Naive thymus-derived CD8-positive, alpha-beta T cell (primary cell): ENCODE data around the gene ABHD2. TPM values are rescaled to one million over a fixed set of nuclear protein-coding genes. Genes with fewer than 3 reads are reported as not detected.

Experiments
- ATAC-seq, 2 donors: fragments of 150-1000 bp; cut with Tn5 transposase in 1 of 2; sonication (Bioruptor Pico), chemical (Tn5 transposase) in 1 of 2; 1 replicate in 1 of 2; 2 replicates in 1 of 2; pipeline ENCODE4 v1.10.0; 2021; ENCODE audit warnings: mild to moderate bottlenecking in 2 of 2, moderate library complexity in 2 of 2
- POLR2A ChIA-PET: fragments of 350-600 bp; sonication (Branson Sonifier 250); formaldehyde crosslinking; loops from one replicate; lab custom pipeline; 2021; ENCODE audit warnings: antibody characterized with exemption; lab: Charles Lee
- DNase-seq, 10 donors: peaks; one replicate each; pipeline versions ENCODE4 v3.0.0 to v3.0.0-alpha.2; 2020 to 2022
- H3K27ac Mint-ChIP-seq, 10 donors: one replicate each; pipeline ENCODE4 v1.8.0; 2020 to 2022; ENCODE audit warnings: mild to moderate bottlenecking in 10 of 10, mixed read lengths in 10 of 10, moderate library complexity in 4 of 10, inconsistent platforms in 1 of 10
- H3K27me3 Mint-ChIP-seq, 5 donors: one replicate each; pipeline ENCODE4 v1.8.0; 2021 to 2022; ENCODE audit warnings: mixed read lengths in 5 of 5
- H3K36me3 Mint-ChIP-seq, 3 donors: one replicate each; pipeline ENCODE4 v1.8.0; 2020 to 2022; ENCODE audit warnings: mixed read lengths in 3 of 3, mild to moderate bottlenecking in 2 of 3, inconsistent platforms in 1 of 3
- H3K4me1 Mint-ChIP-seq, 4 donors: one replicate each; pipeline ENCODE4 v1.8.0; 2021 to 2022; ENCODE audit warnings: mixed read lengths in 4 of 4
- H3K4me3 Mint-ChIP-seq, 10 donors: one replicate each; pipeline ENCODE4 v1.8.0; 2020 to 2022; ENCODE audit warnings: mild to moderate bottlenecking in 10 of 10, mixed read lengths in 10 of 10, moderate library complexity in 6 of 10, inconsistent platforms in 1 of 10
- H3K9me3 Mint-ChIP-seq, 9 donors: one replicate each; pipeline ENCODE4 v1.8.0; 2020 to 2022; ENCODE audit warnings: mixed read lengths in 9 of 9, mild to moderate bottlenecking in 3 of 9, inconsistent platforms in 1 of 9, moderate library complexity in 1 of 9
- polyA plus RNA-seq, 3 donors: library from polyadenylated mRNA; unstranded; fragments of 300-500 nt; fragmentation: Illumina TruSeq; gene quantifications; one replicate each; pipeline ENCODE4 v1.2.3, GENCODE V29; 2021
- total RNA-seq, 8 experiments: library from RNA in 2 of 8; stranded (reverse) in 2 of 8; gene quantifications; one replicate each; pipeline ENCODE4 v1.2.3 and lab custom pipeline; 2021 to 2026

Gene ABHD2
- total and polyA plus RNA-seq, 5 experiments from 2014 or later = 14.0 to 49.9 (median 17.1) TPM

DNA sequence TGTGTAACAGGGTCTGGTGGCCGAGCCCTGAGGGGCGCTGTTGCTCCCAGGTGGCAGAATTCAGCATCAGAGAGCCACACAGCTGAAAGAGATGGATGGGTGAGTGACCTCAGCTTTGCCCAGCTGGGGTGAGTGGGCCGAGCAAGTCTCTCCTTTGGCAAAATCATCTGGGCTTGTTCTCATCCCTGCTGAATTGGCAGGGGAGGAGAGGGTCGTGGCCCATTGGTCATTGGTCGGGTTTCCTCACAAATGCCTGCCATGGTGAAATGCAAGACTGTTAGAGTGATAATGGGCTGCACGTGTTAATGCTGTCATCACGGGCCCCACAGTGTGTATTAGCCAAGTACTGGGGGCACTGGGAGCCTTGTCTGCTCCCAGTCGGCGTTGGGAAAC lies 15.9 kb downstream of the ABHD2 start:
- no peaks in the 10 kb centered on the region for H3K9me3 Mint-ChIP-seq
- peaks cover 8 to 40% (median 16%) of the 10 kb centered on the region in 4 donors for H3K4me1 Mint-ChIP-seq
- POLR2A ChIA-PET = no interaction called here
- no peaks in the 10 kb centered on the region for H3K27me3 Mint-ChIP-seq
- DNase-seq (no peak), ATAC-seq (no peak)
- peaks cover 0 to 42% (median 5%) of the 10 kb centered on the region in 3 donors for H3K36me3 Mint-ChIP-seq
- H3K4me3 Mint-ChIP-seq = no peak overlapping the region
- peak overlapping the region in 1 of 10 donors; percentile 43 for H3K27ac Mint-ChIP-seq

DNA sequence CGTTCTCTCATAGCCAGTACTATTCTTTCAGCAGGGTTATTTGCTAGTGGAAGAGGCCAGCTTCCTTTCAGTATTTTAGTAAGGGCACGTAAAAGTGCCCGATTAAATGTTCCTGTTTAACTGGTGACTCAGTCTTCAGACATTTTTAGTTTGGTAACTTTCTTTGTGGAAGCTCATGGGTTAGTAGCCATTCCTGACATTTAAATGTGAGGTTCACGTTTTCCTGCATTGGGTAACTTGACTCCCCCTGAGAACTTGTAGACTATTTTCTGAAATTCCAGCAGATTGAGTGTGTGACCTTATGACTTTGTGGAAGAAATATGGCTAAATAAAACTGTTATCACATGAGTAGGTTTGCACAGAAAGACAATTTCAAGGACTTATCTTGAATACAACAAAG lies 16.9 kb downstream of the ABHD2 start:
- POLR2A ChIA-PET = no interaction called here
- peaks cover 8 to 40% (median 16%) of the 10 kb centered on the region in 4 donors for H3K4me1 Mint-ChIP-seq
- H3K9me3 Mint-ChIP-seq = no peaks in the 10 kb centered on the region
- no peak overlapping the region for H3K27ac Mint-ChIP-seq
- DNase-seq (no peak), ATAC-seq (no peak)
- H3K4me3 Mint-ChIP-seq = no peak overlapping the region
- H3K27me3 Mint-ChIP-seq = no peaks in the 10 kb centered on the region
- peaks cover 0 to 37% (median 5%) of the 10 kb centered on the region in 3 donors for H3K36me3 Mint-ChIP-seq

DNA sequence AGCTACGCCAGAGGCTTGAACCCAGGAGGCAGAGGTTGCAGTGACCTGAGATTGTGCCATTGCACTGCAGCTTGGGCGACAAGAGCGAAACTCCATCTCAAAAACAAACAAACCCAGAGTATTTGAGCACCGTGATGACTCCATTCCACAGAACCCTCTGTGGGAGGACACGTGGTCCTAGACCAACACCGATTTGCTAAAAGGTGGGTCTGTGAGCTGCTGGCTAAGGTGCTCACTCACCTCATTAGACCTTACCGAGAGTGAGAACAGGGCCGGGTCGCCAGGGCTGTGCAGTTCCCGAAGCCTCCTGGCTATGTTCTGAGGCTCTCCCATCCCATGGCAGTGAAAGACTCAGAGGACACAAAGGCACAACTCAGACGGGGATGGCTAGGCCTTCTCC lies 17.9 kb downstream of the ABHD2 start:
- DNase-seq (no peak), ATAC-seq (no peak)
- peaks cover 0 to 40% (median 2%) of the 10 kb centered on the region in 3 donors for H3K36me3 Mint-ChIP-seq
- H3K9me3 Mint-ChIP-seq = no peaks in the 10 kb centered on the region
- H3K4me1 Mint-ChIP-seq = peaks cover 10 to 31% (median 14%) of the 10 kb centered on the region in 4 donors
- no peaks in the 10 kb centered on the region for H3K27me3 Mint-ChIP-seq
- H3K4me3 Mint-ChIP-seq = no peak overlapping the region
- H3K27ac Mint-ChIP-seq = no peak overlapping the region
- POLR2A ChIA-PET = no interaction called here

DNA sequence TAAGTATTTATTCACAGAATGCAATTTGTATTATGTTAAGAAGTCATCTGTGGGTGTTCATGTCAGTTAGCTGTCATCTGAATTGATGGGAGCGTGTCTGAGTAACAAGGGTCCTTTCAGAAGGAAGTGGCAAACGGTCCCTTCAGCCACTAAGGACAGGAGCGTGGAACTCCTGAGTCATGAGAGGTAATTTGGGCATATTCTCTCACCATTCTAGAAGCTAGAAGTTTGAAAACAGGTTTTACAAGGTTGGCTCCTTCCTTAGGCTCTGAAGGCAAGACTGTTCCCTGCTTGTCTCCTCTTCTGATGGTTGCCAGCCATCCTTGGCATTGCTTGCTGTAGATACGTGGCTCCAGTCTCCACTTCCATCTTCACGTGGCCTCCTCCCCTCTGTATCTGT lies 19.7 kb downstream of the ABHD2 start:
- DNase-seq = no peak
- peaks cover 7 to 32% (median 25%) of the 10 kb centered on the region in 4 donors for H3K4me1 Mint-ChIP-seq
- no peaks in the 10 kb centered on the region for H3K27me3 Mint-ChIP-seq
- H3K27ac Mint-ChIP-seq = no peak overlapping the region
- peaks cover 0 to 29% (median 2%) of the 10 kb centered on the region in 3 donors for H3K36me3 Mint-ChIP-seq
- no peak overlapping the region for H3K4me3 Mint-ChIP-seq
- no peaks in the 10 kb centered on the region for H3K9me3 Mint-ChIP-seq
- ATAC-seq = no peak
- POLR2A ChIA-PET = no interaction called here

DNA sequence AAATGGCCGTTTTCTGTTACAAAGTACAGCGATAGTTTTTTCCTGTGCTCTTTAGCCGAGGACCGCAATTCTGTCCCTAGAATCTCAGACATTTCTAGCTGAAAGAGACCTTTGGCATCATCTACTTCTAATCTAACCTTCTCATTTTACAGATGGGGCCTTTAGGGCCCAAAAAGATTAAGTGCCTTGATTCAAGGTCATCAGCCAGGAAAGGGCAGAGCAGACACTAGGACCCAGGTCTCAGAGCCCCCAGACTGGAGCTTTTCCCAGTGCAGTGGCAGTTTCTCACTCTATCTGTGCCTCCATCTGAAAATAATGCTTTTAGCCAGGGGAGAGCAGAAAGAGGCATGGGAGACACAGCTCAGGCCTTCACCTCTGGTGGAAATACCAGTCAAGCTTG lies 20.6 kb downstream of the ABHD2 start:
- H3K27me3 Mint-ChIP-seq = no peaks in the 10 kb centered on the region
- no peaks in the 10 kb centered on the region for H3K9me3 Mint-ChIP-seq
- peak overlapping the region in 1 of 10 donors; percentile 37 for H3K27ac Mint-ChIP-seq
- H3K4me1 Mint-ChIP-seq = peaks cover 8 to 33% (median 30%) of the 10 kb centered on the region in 4 donors
- POLR2A ChIA-PET = no interaction called here
- DNase-seq = no peak
- H3K36me3 Mint-ChIP-seq = peaks cover 0 to 30% (median 2%) of the 10 kb centered on the region in 3 donors
- ATAC-seq = no peak
- no peak overlapping the region for H3K4me3 Mint-ChIP-seq

DNA sequence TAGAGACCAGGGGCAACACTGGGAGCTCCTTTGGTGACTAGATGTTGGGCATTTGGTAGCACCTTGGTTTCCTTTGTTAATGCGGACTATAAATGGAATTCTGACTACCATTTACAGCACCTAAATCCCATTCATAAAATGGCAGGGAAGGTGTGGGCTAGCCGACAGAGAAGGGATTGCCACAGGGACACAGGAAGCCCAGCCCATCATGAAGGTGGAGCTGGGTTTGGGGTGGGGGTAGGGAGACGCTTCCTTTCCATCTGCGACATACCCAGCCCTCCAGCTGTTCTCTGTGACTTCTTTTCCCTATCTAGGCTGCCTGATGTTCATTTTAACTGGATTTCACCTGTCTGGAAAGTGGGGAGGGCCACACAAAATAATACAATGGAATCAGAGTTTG lies 21.0 kb downstream of the ABHD2 start:
- Mint-ChIP-seq H3K27me3 (no peaks in the 10 kb centered on the region), H3K4me3 (no peak overlapping the region), H3K4me1 (peaks cover 8 to 35% (median 30%) of the 10 kb centered on the region in 4 donors), H3K27ac (peak overlapping the region in 1 of 10 donors; percentile 37), H3K9me3 (no peaks in the 10 kb centered on the region), H3K36me3 (peaks cover 0 to 30% (median 4%) of the 10 kb centered on the region in 3 donors)
- ATAC-seq (no peak), DNase-seq (no peak)
- POLR2A ChIA-PET = no interaction called here

DNA sequence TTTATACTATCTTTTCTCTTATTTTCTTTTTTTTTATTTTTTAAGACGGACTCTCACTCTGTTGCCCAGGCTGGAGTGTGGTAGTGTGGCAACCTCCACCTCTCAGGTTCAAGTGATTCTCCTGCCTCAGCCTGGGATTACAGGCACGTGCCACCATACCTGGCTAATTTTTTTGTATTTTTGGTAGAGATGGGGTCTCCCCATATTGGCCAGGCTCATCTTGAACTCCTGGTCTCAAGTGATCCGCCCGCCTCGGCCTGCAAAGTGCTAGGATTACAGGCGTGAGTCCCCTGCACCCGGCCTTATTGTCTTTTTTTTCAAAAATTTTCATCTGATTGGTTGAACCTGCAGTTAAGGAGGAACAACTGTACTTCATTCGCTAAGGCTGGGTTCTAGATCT lies 21.8 kb downstream of the ABHD2 start:
- Mint-ChIP-seq H3K9me3 (no peaks in the 10 kb centered on the region), H3K27me3 (no peaks in the 10 kb centered on the region), H3K36me3 (peaks cover 0 to 30% (median 6%) of the 10 kb centered on the region in 3 donors), H3K4me3 (no peak overlapping the region), H3K27ac (no peak overlapping the region), H3K4me1 (peaks cover 6 to 35% (median 30%) of the 10 kb centered on the region in 4 donors)
- DNase-seq (no peak), ATAC-seq (no peak)
- POLR2A ChIA-PET = no interaction called here

DNA sequence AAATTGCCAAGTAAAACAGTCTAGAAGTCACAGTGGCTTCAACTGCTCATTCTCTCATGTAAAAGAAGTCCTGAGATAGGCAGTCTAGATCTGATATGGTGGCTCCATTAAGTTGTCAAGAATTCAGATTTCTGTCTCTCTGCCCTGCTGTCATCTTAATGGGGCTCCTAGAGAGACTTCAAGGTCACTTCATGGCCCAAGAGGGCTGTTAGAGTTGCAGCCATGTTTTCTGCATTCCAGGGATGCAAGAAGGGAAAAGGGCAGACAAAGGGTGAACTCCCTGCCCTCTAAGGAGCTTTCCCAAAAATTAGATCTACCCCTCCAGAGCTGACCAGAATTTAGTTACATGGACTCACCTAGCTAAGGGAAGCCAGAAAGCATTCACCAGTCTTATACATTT lies 23.1 kb downstream of the ABHD2 start:
- ATAC-seq = no peak
- H3K4me1 Mint-ChIP-seq = peaks cover 6 to 35% (median 28%) of the 10 kb centered on the region in 4 donors
- no peaks in the 10 kb centered on the region for H3K27me3 Mint-ChIP-seq
- no peak for DNase-seq
- peaks cover 2 to 36% (median 11%) of the 10 kb centered on the region in 3 donors for H3K36me3 Mint-ChIP-seq
- no peak overlapping the region for H3K4me3 Mint-ChIP-seq
- H3K9me3 Mint-ChIP-seq = no peaks in the 10 kb centered on the region
- peak overlapping the region in 2 of 10 donors; percentile 32 to 38 for H3K27ac Mint-ChIP-seq
- POLR2A ChIA-PET = interaction anchor here (0.8 kb wide), 1 partner anchor 23 kb away, joined by 5 read pairs; the partner anchor contains the start of gene ABHD2

DNA sequence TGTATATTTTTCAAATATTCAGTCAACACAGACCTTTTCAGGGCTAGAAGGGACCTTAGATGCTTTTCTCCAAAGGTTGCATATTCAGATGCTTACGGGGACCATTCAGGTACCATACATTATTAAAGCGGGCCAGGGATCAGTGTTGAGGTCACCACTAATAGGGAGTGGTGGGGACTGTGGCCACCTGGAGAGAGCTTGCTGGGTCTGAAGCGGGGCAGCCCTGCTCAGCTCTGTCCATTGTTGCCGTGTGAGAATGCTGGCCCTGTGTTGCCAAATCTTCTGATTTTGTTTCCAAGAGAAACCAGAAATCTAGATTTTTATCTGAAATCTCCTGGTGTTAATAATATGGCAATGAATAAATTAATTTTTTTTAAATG lies 23.7 kb downstream of the ABHD2 start:
- H3K27me3 Mint-ChIP-seq = no peaks in the 10 kb centered on the region
- H3K9me3 Mint-ChIP-seq = no peaks in the 10 kb centered on the region
- peaks cover 5 to 42% (median 15%) of the 10 kb centered on the region in 3 donors for H3K36me3 Mint-ChIP-seq
- ATAC-seq (no peak), DNase-seq (no peak)
- H3K4me3 Mint-ChIP-seq = no peak overlapping the region
- POLR2A ChIA-PET = interaction anchor here (0.8 kb wide), 1 partner anchor 24 kb away, joined by 5 read pairs; the partner anchor contains the start of gene ABHD2
- peaks cover 6 to 30% (median 25%) of the 10 kb centered on the region in 4 donors for H3K4me1 Mint-ChIP-seq
- H3K27ac Mint-ChIP-seq = no peak overlapping the region

DNA sequence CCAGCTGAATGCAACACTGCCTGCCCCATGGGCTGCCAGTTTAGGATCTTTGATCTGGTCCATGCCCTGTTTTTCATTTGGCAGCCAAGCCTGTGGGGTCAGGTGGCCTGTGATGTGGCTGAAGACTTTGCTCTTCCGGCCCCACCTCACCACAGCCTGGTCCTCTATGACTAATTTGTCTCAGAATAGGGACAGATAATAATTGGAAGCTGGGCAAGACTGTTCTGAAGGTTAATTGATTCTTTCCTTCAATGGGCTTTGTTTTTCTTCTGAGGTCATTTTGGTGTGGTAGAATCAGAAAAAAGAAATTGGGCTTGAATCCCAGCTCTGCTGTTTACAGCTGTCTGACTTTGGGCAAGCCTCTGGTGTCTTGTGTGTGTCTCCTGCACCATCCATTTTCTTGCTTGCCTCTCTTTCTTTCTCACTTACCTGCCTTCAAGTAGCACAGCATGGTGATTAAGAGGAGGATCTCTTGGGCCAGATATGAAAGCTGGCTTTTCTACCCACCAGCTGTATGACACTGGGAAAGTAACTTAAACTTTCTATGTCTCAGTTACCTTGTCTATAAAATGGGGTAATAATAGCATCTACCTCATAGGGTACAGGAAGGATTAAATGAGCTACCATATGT lies 24.2 kb downstream of the ABHD2 start:
- Mint-ChIP-seq H3K4me1 (peaks cover 3 to 27% (median 23%) of the 10 kb centered on the region in 4 donors), H3K4me3 (peak overlapping the region in 1 of 10 donors; percentile 62), H3K36me3 (peaks cover 5 to 47% (median 18%) of the 10 kb centered on the region in 3 donors), H3K27me3 (no peaks in the 10 kb centered on the region), H3K27ac (peak overlapping the region in 6 of 10 donors; percentile 8 to 79 (median 22)), H3K9me3 (no peaks in the 10 kb centered on the region)
- ATAC-seq (no peak), DNase-seq (no peak)
- POLR2A ChIA-PET = no interaction called here

DNA sequence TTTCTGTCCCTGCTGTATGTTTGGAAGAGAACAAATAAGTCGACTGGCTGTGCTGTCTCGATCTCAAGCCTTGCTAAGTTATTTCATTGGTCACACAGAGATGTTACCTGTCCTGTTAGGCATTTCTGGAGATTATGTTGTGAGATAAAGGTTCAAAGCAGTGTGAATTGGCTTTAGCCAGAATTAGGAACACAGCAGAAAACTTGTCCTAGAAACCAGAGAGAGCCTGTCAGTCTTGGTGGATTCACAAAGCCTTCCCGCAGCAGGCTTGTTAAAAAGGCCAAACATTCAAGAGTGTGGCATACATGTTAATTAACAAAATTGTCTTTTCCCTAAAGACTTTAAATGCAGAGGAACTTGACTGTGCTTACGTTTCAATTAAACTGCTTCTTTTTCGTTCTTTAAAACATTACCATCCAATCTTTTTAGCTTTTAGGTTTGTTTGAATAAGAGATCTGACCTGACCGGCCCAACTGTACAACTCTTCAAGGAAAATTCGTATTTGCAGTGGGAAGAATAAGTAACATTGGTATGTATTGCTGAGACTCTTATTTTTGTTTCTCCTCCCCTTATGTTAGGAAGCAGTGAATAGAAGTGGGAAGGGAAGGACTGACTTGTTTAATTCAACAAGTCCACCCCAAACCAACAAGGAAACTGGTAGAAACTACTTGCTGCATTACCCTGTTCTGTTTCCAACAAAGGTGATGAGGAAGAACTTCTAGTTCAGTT lies 25.2 kb downstream of the ABHD2 start:
- H3K9me3 Mint-ChIP-seq = no peaks in the 10 kb centered on the region
- POLR2A ChIA-PET = no interaction called here
- H3K36me3 Mint-ChIP-seq = peaks cover 5 to 57% (median 19%) of the 10 kb centered on the region in 3 donors

DNA sequence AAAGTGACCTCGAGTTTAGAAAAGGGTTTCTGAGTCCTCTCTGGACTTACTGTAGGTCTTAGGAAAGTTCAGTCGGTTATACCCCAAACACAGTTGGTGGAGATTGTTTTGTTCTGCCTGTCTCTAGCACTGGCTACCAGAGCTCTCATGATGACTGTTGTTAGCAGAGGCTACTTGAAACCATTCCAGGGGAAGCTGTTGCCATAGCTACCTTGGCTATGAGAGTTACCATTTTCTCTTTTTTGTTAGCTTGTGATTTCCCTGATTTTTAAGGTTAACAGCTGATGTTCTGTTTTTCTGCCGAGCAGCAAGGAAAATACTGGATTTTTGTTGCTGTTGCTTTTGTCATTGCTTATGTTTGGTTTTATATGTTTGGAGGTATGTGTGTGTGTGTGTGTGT lies 26.7 kb downstream of the ABHD2 start:
- POLR2A ChIA-PET = no interaction called here
- H3K27me3 Mint-ChIP-seq = no peaks in the 10 kb centered on the region

More for the DNA sequence above, 25.2 kb downstream of the ABHD2 start:
- no peak overlapping the region for H3K4me3 Mint-ChIP-seq
- peak overlapping the region in 4 of 10 donors; percentile 5 to 53 (median 36) for H3K27ac Mint-ChIP-seq
- ATAC-seq (no peak), DNase-seq (no peak)
- H3K4me1 Mint-ChIP-seq = peaks cover 6 to 27% (median 19%) of the 10 kb centered on the region in 4 donors
- no peaks in the 10 kb centered on the region for H3K27me3 Mint-ChIP-seq

DNA sequence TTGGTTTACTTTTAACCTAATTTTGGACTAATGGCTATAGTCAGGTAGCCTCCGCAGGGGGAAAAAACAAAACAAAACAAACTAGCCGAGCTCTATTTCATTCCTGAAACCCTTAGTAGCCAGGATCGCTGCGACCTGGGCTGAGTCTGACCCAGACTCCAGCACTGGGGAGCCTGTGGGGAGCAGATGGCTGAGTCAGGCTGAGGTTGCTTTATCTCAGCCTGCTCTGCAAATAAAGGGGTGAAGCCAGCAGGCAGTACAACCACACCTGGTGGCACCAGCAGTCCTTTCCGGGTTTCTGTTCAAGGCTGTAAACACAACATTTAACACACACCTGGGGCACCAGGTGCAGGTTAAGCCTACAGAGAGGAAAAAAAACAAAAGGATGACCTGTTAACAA lies 27.3 kb downstream of the ABHD2 start:
- Mint-ChIP-seq H3K4me1 (peaks cover 6 to 27% (median 15%) of the 10 kb centered on the region in 4 donors), H3K36me3 (peaks cover 5 to 73% (median 19%) of the 10 kb centered on the region in 3 donors), H3K9me3 (no peaks in the 10 kb centered on the region), H3K27ac (peak overlapping the region in 2 of 10 donors; percentile 7 to 15), H3K4me3 (no peak overlapping the region), H3K27me3 (no peaks in the 10 kb centered on the region)
- no peak for DNase-seq
- no peak for ATAC-seq
- POLR2A ChIA-PET = no interaction called here

More for the DNA sequence above, 26.7 kb downstream of the ABHD2 start:
- ATAC-seq (no peak), DNase-seq (no peak)
- Mint-ChIP-seq H3K4me3 (no peak overlapping the region), H3K36me3 (peaks cover 5 to 73% (median 19%) of the 10 kb centered on the region in 3 donors), H3K9me3 (no peaks in the 10 kb centered on the region), H3K27ac (peak overlapping the region in 4 of 10 donors; percentile 7 to 87 (median 32)), H3K4me1 (peaks cover 6 to 27% (median 16%) of the 10 kb centered on the region in 4 donors)
